Measurements from ENCODE around the gene KRT81.

DNA sequence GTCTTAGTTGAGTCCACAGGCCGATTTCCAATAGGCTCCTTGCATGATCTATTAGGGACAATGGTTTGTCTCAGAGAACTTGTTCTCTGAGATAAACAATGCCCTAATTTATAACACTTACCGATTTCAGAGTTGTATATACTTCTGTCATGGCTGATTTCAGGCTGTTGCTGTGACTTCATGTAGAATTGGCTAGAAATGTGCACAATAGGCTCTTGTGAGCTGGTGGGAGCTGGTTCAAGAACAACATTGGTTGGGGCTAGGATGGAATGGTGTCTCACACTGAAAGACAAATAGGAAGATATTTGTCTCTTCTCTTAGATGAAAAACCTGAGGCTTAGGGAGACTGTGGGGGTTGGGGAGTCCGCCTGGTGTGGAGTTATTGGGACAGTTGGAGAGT lies 23.6 kb downstream of the KRT81 start:
- no peak for TF ChIP-seq TARDBP (IDR thresholded peaks at IDR 0.05)
- TF ChIP-seq, protein P1, sequence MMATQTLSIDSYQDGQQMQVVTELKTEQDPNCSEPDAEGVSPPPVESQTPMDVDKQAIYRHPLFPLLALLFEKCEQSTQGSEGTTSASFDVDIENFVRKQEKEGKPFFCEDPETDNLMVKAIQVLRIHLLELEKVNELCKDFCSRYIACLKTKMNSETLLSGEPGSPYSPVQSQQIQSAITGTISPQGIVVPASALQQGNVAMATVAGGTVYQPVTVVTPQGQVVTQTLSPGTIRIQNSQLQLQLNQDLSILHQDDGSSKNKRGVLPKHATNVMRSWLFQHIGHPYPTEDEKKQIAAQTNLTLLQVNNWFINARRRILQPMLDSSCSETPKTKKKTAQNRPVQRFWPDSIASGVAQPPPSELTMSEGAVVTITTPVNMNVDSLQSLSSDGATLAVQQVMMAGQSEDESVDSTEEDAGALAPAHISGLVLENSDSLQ (IDR thresholded peaks at IDR 0.05) = no peak
- TF ChIP-seq HDGF (IDR thresholded peaks at IDR 0.05; ENCODE audit: borderline replicate concordance) = no peak
- no peak for TF ChIP-seq SP1 (IDR thresholded peaks at IDR 0.05)
- TF ChIP-seq FOXM1 (IDR thresholded peaks at IDR 0.05; ENCODE audit: borderline replicate concordance) = no peak

Measured in HEK293T (cell line).